ENCODE results near the gene NRG3.
A peak's percentile ranks its signal among the peaks of the same experiment; 100 is the strongest.

Gene NRG3

GRCh38 chr10:82867056-82867455 is 992.1 kb downstream of the NRG3 start:
- DNase-seq (ENCODE audit: low read depth): no peak
- TF ChIP-seq CTCF (IDR thresholded peaks at IDR 0.05; ENCODE audit: low read length, missing control alignments): no peak
- no peak overlapping the region for H3K4me3 ChIP-seq (replicated peaks; ENCODE audit: low read depth, low read length)

DNA sequence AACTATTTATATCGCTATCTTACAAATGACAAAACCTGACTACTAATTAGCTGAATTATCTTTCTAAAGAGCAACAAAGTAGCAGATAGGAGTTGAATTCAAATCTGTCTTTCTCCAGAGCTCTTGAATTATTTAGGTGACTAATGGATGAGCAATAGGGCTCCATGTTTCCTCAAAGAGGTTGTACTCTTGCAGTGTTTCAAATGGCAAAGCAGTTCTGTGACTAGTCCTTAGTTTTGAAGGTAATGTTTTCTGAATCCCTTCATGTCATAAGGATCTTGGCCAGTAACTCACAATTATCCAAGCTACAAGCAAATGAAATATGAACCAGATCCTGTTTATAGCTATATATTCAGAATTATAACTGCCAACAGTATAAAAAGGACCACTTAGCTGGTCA is 999.7 kb downstream of the NRG3 start:
- DNase-seq (ENCODE audit: low read depth): peak; percentile 4
- TF ChIP-seq CTCF (IDR thresholded peaks at IDR 0.05; ENCODE audit: low read length, missing control alignments): no peak
- H3K4me3 ChIP-seq (replicated peaks; ENCODE audit: low read depth, low read length): no peak overlapping the region

GRCh38 chr10:82880776-82881290 is 1005.8 kb downstream of the NRG3 start:
- no peak for TF ChIP-seq CTCF (IDR thresholded peaks at IDR 0.05; ENCODE audit: low read length, missing control alignments)
- H3K4me3 ChIP-seq (replicated peaks; ENCODE audit: low read depth, low read length): no peak overlapping the region

GRCh38 chr10:82882722-82883121 is 1007.7 kb downstream of the NRG3 start:
- no peak overlapping the region for H3K4me3 ChIP-seq (replicated peaks; ENCODE audit: low read depth, low read length)
- TF ChIP-seq CTCF (IDR thresholded peaks at IDR 0.05; ENCODE audit: low read length, missing control alignments): no peak
- no peak for DNase-seq (ENCODE audit: low read depth)

More at GRCh38 chr10:82880776-82881290, 1005.8 kb downstream of the NRG3 start:
- no peak for DNase-seq (ENCODE audit: low read depth)

DNA sequence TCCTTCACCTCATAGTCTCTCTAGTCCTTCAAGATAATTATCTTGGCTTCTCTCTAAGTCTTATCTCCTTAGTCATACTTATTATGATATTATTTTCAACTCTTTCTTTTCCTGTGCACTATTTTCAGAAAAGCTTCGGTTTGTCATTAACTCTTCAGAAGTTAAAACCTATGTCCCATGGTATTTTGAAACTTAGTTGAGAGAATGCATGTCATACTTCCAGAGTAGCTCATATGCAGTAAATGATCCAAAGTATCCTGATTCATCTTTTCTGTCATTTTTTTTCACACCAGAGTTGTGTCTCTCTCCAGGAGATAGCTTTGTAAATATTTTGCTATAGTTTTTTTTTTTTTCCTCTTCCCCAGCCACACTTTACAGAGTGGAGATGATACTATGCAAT is 1008.6 kb downstream of the NRG3 start:
- no peak for TF ChIP-seq CTCF (IDR thresholded peaks at IDR 0.05; ENCODE audit: low read length, missing control alignments)
- no peak overlapping the region for H3K4me3 ChIP-seq (replicated peaks; ENCODE audit: low read depth, low read length)
- no peak for DNase-seq (ENCODE audit: low read depth)

GRCh38 chr10:82887488-82887887 is 1012.5 kb downstream of the NRG3 start:
- TF ChIP-seq CTCF (IDR thresholded peaks at IDR 0.05; ENCODE audit: low read length, missing control alignments): no peak
- DNase-seq (ENCODE audit: low read depth): no peak
- no peak overlapping the region for H3K4me3 ChIP-seq (replicated peaks; ENCODE audit: low read depth, low read length)

DNA sequence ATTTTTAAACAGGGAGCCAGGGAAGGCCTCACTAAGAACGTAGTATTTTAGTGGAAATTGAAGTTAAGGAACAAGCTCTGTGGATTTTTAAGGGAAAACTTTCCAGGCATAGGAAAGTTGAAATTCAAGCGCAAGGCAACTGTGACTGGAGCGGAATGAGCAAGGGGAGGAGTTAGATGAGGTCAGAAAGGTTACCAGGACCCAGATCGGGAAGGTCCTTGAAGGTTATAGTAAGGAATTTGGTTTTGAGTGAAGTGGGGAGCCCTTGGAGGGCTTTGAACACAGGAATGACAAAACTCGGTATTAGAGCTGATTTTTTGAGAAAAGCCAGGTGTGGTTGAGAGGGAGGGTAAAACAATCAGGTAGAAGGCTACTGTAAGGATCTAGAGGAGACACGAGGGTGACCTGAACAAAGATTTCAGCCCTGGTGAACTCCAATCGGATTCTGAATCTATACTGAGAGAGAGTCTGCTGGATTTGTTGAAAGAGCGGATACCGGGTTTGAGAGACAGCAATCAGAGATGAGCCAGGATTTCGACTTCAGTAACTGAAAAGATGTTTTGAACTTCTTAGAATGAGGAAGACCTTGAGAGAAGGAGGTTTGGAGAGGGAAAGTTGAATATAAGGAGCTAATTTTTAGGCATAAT is 1013.9 kb downstream of the NRG3 start:
- DNase-seq (ENCODE audit: low read depth): no peak
- no peak overlapping the region for H3K4me3 ChIP-seq (replicated peaks; ENCODE audit: low read depth, low read length)
- TF ChIP-seq CTCF (IDR thresholded peaks at IDR 0.05; ENCODE audit: low read length, missing control alignments): no peak

Measured in fibroblast of pulmonary artery (primary cell).